Glomerular endothelial cell (primary cell): ENCODE measurements around the gene SH3BP4. TPM values are rescaled to one million over a fixed set of nuclear protein-coding genes. Genes with fewer than 3 reads are reported as not detected.

ENCODE experiments used
- DNase-seq: peaks from one replicate; pipeline ENCODE4 v3.0.0-alpha.2; 2011; ENCODE audit warnings: low read depth, low spot score; ENCODE audit errors: extremely low read depth
- total RNA-seq: library from RNA; depleted of rRNA; stranded (reverse); fragments of >200 nt; gene quantifications from 2 replicates; pipeline ENCODE4 v1.2.3, GENCODE V29; 2015

Gene SH3BP4
- total RNA-seq, 1 donor from 2014 or later, result 62.5 TPM

GRCh38 chr2:234981197-234982095, 29.6 kb downstream of the SH3BP4 start:
- DNase-seq, result peak; percentile 95

DNA sequence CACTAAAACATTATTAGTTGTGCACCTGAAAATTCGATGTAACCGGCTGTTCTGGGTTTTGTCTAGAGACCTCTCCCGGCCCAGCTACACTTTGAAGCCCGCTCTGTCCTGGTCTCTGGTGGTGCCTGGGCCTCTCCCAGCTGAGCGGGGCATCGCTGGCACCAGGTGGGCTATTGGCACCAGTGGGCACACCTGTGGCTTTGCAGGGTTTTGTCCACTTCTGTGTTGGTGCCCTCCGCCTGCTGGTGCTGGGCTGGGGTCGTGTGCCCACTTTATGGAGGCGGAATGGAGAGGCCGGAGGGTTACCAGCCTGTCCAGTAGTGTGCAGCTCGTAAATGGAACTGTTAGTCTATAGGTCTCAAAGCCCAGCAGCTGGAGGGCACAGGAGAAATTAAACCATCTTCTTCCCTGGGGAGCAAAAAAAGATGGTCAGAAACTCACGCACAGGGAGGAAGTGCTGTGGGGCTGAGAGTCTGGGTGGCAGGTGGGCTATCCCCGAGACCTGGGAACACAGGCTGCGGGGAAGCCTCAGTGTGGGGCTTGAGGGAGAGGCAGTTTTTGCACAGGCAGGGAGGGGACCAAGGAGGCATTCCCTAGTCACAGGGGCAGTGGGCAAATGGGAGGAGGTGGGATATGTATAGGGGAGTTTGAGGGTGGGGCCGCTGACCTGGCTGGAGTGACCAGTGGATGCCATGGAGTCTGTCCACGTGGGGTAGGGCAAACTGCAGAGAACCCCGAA, 30.4 kb downstream of the SH3BP4 start:
- no peak for DNase-seq

GRCh38 chr2:234983011-234983726, 31.4 kb downstream of the SH3BP4 start:
- no peak for DNase-seq

DNA sequence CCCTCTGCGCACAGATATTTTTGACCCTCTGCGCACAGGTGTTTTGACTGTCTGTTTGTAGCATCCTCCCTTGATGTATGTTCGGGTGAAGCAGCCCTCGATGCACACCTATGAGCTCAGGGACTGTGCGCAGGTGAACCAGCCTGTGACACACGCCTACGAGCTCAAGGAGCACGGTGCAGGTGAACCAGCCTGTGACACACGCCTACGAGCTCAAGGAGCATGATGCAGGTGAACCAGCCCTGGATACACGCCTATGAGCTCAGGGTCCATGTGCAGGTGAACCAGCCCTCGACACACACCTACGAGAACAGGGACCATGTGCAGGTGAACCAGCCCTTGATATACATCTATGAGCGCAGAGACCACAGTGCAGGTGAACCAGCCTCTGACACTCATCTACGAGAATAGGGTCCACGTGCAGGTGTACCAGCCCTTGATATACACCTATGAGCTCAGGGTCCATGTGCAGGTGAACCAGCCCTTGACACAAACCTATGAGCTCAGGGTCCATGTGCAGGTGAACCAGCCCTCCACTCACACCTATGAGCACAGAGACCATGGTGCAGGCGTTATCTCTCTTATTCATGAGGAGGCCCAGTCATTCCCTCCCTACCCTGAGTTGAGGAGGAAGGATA, 33.9 kb downstream of the SH3BP4 start:
- no peak for DNase-seq

GRCh38 chr2:234986390-234986789, 34.6 kb downstream of the SH3BP4 start:
- no peak for DNase-seq

- no peak for DNase-seq
Measured at GRCh38 chr2:234986876-234987720, 35.3 kb downstream of the SH3BP4 start.

DNA sequence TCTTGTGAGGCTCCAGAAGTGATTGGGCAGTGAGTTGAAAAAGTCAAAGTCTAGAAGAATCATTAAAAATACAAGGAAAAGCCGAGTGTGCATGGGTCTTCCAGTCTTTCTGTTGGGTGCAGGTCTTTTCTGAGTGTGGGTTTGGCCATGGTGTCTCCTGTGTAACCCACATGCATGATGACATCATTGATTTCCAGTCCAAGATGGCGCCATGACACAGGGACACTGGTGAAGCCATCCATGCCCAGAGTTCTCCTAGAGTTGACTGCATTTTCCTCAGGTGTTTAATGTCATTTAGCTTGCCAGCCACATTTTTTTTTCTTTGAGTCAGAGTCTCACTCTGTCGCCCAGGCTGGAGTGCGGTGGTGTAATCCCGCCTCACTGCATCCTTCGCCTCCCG, 35.9 kb downstream of the SH3BP4 start:
- no peak for DNase-seq

DNA sequence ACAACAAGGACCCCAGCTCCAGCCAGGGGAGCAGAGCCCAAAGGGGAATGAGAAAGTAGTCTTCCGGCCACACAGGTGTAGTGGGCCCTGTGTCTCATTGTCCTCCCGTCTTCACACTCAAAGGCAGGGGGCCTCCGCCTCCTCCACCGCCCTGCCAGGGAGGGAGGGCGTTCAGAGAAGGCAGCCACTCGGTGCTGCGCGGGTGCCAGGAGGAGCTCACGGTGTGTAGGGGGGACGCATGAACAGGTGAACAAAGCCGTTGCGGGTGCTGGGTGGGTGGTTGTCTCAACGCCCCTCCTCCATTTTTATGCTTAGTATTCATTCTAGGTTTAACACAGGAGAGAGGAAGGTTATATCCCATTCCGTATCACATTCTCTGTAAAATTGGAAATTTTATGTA, 36.7 kb downstream of the SH3BP4 start:
- no peak for DNase-seq

DNA sequence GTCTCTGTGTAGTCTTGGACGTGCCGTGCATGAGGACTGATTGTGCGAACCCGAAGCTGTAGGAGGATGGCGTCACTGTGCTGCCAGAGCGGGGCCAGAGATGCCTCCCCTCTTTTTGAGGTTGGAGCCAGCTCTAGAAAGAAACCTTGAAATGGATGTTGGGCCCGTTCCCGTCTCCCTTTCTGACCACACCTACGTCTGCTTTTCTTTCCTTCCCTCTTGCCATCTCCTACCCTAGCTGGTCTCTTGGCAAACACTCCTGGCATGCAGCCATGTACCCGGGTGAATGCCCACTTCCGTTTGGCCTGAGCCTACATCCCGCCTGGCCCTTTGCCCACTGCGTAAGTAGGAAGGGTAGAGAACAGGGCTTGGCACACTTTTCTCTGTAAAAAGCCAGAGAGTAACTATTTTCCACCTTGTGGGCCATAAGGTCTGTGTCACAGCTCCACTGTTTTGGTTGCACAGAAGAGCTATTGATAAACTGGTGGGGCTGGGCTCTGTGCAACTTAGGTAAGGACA, 37.4 kb downstream of the SH3BP4 start:
- DNase-seq, result no peak

DNA sequence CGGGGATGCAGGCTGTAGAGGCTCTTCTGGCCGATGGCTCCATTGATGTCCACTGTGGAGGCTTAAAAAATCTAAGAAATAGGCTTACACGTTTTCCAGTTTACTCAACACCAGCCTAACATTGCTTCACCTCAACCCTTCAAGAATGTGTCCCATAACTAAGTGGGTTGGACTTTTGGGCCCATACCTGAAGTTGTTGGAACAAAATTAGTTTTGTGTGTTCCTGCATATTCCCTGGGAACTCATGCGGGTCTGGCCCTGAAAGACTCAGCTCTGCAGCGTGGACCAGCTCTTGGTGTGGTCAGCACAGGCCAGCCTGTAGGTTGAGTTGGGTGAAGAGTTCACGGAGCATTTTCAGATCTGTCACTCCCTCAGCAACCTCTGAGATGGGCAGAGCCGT, 38.5 kb downstream of the SH3BP4 start:
- no peak for DNase-seq

- no peak for DNase-seq
Measured at GRCh38 chr2:234991290-234991689, 39.5 kb downstream of the SH3BP4 start.

GRCh38 chr2:234991793-234992192, 40.0 kb downstream of the SH3BP4 start:
- no peak for DNase-seq

- no peak for DNase-seq
Measured at GRCh38 chr2:234992196-234992595, 40.4 kb downstream of the SH3BP4 start.

DNA sequence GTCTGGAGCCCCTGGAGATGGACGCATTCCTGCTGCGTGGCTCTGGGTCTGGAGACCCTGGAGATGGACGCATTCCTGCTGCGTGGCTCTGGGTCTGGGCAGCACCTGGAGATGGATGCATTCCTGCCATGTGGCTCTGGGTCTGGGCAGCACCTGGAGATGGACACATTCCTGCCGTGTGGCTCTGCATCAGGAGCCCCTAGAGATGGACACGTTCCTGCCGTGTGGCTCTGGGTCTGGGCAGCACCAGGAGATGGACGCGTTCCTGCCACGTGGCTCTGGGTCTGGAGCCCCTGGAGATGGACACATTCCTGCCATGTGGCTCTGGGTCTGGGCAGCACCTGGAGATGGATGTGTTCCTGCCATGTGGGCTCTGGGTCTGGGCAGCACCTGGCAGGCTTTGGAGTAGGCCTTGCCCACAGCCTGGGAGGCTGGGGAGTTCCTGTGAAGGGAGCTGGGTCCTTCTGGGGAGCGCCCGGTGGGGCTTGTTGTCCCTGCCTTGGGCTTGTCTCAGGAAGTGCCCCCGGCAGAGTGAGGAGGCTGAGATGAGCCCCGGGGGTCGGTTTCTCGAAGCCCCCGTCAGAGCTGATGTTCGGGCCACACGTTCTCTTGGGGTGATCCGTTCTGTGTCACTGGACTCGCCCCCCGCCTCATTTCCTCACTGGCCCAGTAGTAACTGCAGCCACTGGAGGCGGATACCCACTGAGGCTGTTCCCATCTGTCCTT, 41.0 kb downstream of the SH3BP4 start:
- DNase-seq, result no peak

DNA sequence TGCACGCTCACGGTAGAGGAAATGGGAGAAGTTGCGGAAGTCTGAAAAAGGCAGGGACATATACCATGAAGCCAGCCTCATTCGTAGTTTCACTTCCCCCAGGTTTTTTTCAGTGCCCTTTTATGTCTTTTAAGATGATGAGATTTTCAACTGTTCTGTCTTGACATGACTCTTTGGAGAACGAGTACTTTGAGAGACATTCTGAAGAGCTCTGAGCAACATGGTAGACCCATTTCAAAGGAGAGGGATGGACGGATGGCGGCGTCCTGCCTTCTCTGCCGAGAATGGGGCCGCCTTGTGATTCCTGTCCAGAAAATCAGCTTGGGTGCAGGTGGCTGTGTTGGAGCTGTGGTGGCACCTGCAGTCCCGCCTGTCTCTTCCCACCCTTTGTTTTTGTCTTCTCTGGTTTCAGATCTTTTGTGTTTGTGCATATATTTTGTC, 41.7 kb downstream of the SH3BP4 start:
- no peak for DNase-seq

DNA sequence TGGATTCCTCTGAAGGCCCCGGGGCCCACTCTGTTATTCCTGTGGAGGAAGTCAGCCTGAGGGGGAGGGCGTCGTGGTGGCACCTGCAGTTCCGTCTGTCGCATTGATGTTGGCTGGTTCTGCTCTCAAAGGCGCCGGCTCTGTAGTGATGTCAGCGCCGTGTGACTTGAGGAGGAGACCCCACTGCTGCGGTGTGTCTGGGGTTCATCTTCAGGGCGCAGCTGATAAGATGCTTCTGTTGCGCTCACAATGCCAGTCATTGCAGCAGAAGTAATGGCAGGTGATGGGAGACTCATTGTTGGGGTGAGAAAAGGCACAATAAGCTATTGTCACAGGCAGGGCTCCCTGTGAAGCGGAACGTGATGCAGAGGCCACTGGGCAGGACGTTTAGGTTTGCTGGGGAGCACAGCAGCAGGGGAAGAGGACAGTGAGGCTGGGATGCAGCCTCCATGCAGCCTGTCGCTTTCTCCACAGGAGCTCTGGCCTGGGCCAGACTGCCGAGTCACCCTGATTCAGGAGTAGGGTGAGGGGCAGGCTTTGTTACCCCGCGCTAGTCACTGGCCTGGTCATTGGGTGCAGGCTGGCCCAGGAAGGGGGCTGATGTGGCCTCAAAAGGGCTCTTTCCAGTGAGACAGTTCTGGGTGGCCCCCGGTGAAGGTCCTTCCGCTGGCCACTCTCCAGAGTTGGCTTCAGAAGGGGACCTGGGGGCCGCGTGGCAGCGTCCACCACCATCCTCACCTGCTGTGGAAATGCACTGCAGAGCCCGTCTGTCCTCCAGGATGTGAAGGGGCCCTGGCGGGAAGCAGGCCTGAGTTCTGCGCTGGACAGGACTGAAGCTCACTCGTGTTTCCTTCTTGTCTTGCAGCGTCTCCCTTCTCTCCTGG, 42.9 kb downstream of the SH3BP4 start:
- no peak for DNase-seq

GRCh38 chr2:234995332-234996068, 43.7 kb downstream of the SH3BP4 start:
- no peak for DNase-seq
